ENCODE results near the gene S1PR4. TPM values are rescaled to one million over a fixed set of nuclear protein-coding genes. Genes with fewer than 3 reads are reported as not detected.

The S1PR4 gene
- total and polyA plus RNA-seq, 2 of the 13 experiments (the other 11 are each of a cell fraction or from before 2014, with no cell fraction given): 0.07 to 0.09 TPM

- TF ChIP-seq GMEB2 (CRISPR knock-in tag; IDR thresholded peaks at IDR 0.05; ENCODE audit: low read depth) (no peak), RXRB (CRISPR knock-in tag; IDR thresholded peaks at IDR 0.05; ENCODE audit: borderline replicate concordance) (no peak), TAF1 (CRISPR knock-in tag; IDR thresholded peaks at IDR 0.05) (peak; percentile 29; the same call in 1 of the 2 replicates), FOXM1 (CRISPR knock-in tag; IDR thresholded peaks at IDR 0.05) (no peak), ZNF382 (CRISPR knock-in tag; IDR thresholded peaks at IDR 0.05; ENCODE audit: borderline replicate concordance) (no peak), NR2F6 (IDR thresholded peaks at IDR 0.05) (peak; percentile 85), NR2F6 (CRISPR knock-in tag; IDR thresholded peaks at IDR 0.05) (peak; percentile 77), ZFY (CRISPR knock-in tag; IDR thresholded peaks at IDR 0.05) (peak; percentile 76; the same call in 1 of the 2 replicates), HOXA5 (CRISPR knock-in tag; IDR thresholded peaks at IDR 0.05) (no peak), THAP8 (CRISPR knock-in tag; IDR thresholded peaks at IDR 0.05; ENCODE audit: borderline replicate concordance) (no peak), ATF7-NPFF (CRISPR knock-in tag; IDR thresholded peaks at IDR 0.05; ENCODE audit: low read depth) (peak; percentile 45; the same call in 1 of the 2 replicates), HCFC1 (IDR thresholded peaks at IDR 0.05; ENCODE audit: low read depth, low read length) (peak; percentile 93), SMAD9 (CRISPR knock-in tag; IDR thresholded peaks at IDR 0.05) (no peak), KMT2A (CRISPR knock-in tag; IDR thresholded peaks at IDR 0.05) (no peak), ZSCAN22 (CRISPR knock-in tag; IDR thresholded peaks at IDR 0.05) (no peak), ZNF326 (CRISPR knock-in tag; IDR thresholded peaks at IDR 0.05; ENCODE audit: borderline replicate concordance) (no peak), STAG1 (CRISPR knock-in tag; IDR thresholded peaks at IDR 0.05) (no peak), ZNF484 (CRISPR knock-in tag; IDR thresholded peaks at IDR 0.05; ENCODE audit: borderline replicate concordance, low read depth) (no peak), HOXA9 (CRISPR knock-in tag; IDR thresholded peaks at IDR 0.05; ENCODE audit: borderline replicate concordance) (peak; percentile 72; the same call in 1 of the 2 replicates), ZNF180 (CRISPR knock-in tag; IDR thresholded peaks at IDR 0.05; ENCODE audit: borderline replicate concordance, low read depth) (no peak), JUNB (CRISPR knock-in tag; IDR thresholded peaks at IDR 0.05; ENCODE audit: borderline replicate concordance) (no peak)
- TF ChIP-seq, protein P1, sequence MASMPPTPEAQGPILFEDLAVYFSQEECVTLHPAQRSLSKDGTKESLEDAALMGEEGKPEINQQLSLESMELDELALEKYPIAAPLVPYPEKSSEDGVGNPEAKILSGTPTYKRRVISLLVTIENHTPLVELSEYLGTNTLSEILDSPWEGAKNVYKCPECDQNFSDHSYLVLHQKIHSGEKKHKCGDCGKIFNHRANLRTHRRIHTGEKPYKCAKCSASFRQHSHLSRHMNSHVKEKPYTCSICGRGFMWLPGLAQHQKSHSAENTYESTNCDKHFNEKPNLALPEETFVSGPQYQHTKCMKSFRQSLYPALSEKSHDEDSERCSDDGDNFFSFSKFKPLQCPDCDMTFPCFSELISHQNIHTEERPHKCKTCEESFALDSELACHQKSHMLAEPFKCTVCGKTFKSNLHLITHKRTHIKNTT (CRISPR knock-in tag; IDR thresholded peaks at IDR 0.05): no peak
- TF ChIP-seq, protein P2, sequence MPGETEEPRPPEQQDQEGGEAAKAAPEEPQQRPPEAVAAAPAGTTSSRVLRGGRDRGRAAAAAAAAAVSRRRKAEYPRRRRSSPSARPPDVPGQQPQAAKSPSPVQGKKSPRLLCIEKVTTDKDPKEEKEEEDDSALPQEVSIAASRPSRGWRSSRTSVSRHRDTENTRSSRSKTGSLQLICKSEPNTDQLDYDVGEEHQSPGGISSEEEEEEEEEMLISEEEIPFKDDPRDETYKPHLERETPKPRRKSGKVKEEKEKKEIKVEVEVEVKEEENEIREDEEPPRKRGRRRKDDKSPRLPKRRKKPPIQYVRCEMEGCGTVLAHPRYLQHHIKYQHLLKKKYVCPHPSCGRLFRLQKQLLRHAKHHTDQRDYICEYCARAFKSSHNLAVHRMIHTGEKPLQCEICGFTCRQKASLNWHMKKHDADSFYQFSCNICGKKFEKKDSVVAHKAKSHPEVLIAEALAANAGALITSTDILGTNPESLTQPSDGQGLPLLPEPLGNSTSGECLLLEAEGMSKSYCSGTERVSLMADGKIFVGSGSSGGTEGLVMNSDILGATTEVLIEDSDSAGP (CRISPR knock-in tag; IDR thresholded peaks at IDR 0.05; ENCODE audit: borderline replicate concordance): no peak
- TF ChIP-seq, protein P3, sequence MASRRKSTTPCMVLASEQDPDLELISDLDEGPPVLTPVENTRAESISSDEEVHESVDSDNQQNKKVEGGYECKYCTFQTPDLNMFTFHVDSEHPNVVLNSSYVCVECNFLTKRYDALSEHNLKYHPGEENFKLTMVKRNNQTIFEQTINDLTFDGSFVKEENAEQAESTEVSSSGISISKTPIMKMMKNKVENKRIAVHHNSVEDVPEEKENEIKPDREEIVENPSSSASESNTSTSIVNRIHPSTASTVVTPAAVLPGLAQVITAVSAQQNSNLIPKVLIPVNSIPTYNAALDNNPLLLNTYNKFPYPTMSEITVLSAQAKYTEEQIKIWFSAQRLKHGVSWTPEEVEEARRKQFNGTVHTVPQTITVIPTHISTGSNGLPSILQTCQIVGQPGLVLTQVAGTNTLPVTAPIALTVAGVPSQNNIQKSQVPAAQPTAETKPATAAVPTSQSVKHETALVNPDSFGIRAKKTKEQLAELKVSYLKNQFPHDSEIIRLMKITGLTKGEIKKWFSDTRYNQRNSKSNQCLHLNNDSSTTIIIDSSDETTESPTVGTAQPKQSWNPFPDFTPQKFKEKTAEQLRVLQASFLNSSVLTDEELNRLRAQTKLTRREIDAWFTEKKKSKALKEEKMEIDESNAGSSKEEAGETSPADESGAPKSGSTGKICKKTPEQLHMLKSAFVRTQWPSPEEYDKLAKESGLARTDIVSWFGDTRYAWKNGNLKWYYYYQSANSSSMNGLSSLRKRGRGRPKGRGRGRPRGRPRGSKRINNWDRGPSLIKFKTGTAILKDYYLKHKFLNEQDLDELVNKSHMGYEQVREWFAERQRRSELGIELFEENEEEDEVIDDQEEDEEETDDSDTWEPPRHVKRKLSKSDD (CRISPR knock-in tag; IDR thresholded peaks at IDR 0.05; ENCODE audit: low read depth): no peak
These were observed 7.0 kb downstream of the S1PR4 start, which contains the start of gene NCLN (continued) for GRCh38 chr19:3185461-3186159.

Measured in HepG2 (cell line).